GM12878 (cell line): ENCODE results near the gene CTSK. TPM values are rescaled to one million over a fixed set of nuclear protein-coding genes. Genes with fewer than 3 reads are reported as not detected.
A peak's percentile ranks its signal among the peaks of the same experiment; 100 is the strongest.

ENCODE experiments used
- ATAC-seq: fragments of 200-7000 bp; cut with Tn5 transposase; 3 replicates; pipeline ENCODE4 v1.9.1; 2020; ENCODE audit warnings: mild to moderate bottlenecking, moderate library complexity
- BruUV-seq: library from RNA; stranded (reverse); fragments of 400-500 nt; replicated peaks from 2 replicates; lab custom pipeline; 2021; lab: Mats Ljungman, UMichigan
- CTCF ChIA-PET: fragments of 300-600 bp; sonication (Branson Sonifier 250); formaldehyde crosslinking; extraction: SDS; loops from one replicate; lab custom pipeline; 2021; ENCODE audit warnings: inconsistent platforms; lab: Yijun Ruan, JAX
- POLR2A ChIA-PET: fragments of 350-600 bp; formaldehyde crosslinking; extraction: SDS; loops from one replicate; lab custom pipeline; 2021; ENCODE audit warnings: inconsistent platforms; lab: Charles Lee
- RAD21 ChIA-PET: fragments of 300-600 bp; sonication (Branson Sonifier 250); formaldehyde crosslinking; loops from one replicate; lab custom pipeline; 2023; ENCODE audit warnings: antibody characterized with exemption; ENCODE audit not compliant: unreplicated experiment; lab: Charles Lee
- SMC1A ChIA-PET: fragments of 300-600 bp; sonication (Branson Sonifier 250); formaldehyde crosslinking; loops from one replicate; lab custom pipeline; 2023; ENCODE audit not compliant: unreplicated experiment, uncharacterized antibody; lab: Charles Lee
- DNase-seq: peaks from one replicate; pipeline ENCODE4 v3.0.0-alpha.2; 2011; ENCODE audit warnings: low read depth, low spot score
- FAIRE-seq: peaks from 3 replicates; lab custom pipeline; 2011; peaks lifted over from hg19 to GRCh38; lab: Jason Lieb, UNC
- H2AFZ ChIP-seq: 2 replicates; pipeline ENCODE4 v1.6.0; 2011; ENCODE audit warnings: low read depth, low read length, control low read depth; ENCODE audit not compliant: control insufficient read depth
- H3K27ac ChIP-seq: 2 replicates; pipeline ENCODE4 v1.5.1; 2011; ENCODE audit warnings: control low read depth; ENCODE audit not compliant: control insufficient read depth, insufficient read depth
- H3K27me3 ChIP-seq, 2 experiments: replicated peaks in 1 of 2; 2 replicates each; pipeline versions ENCODE4 v1.6.0 to v1.6.1; 2011; ENCODE audit warnings: low read length in 1 of 2; ENCODE audit not compliant: control insufficient read depth in 2 of 2, insufficient read depth in 2 of 2
- H3K36me3 ChIP-seq, 2 experiments: 2 replicates each; pipeline ENCODE4 v1.5.1; 2011; ENCODE audit warnings: low read length in 1 of 2; ENCODE audit not compliant: control insufficient read depth in 2 of 2, insufficient read depth in 2 of 2
- H3K4me1 ChIP-seq: 2 replicates; pipeline ENCODE4 v1.6.1; 2011; ENCODE audit warnings: mild to moderate bottlenecking, low read length, moderate library complexity, mixed read lengths; ENCODE audit not compliant: control insufficient read depth, insufficient read depth
- H3K4me2 ChIP-seq: 2 replicates; pipeline ENCODE4 v1.6.0; 2011; ENCODE audit warnings: control low read depth; ENCODE audit not compliant: control insufficient read depth, insufficient read depth
- H3K4me3 ChIP-seq: fragments of 200-600 bp; sonication (generic); 2 replicates; pipeline ENCODE4 v1.5.1; 2016
- H3K79me2 ChIP-seq: 2 replicates; pipeline ENCODE4 v1.6.0; 2011; ENCODE audit warnings: low read length; ENCODE audit not compliant: control insufficient read depth, insufficient read depth
- H3K9ac ChIP-seq: 2 replicates; pipeline ENCODE4 v1.8.0; 2011; ENCODE audit warnings: low read length, control low read depth, mixed read lengths; ENCODE audit not compliant: control insufficient read depth, insufficient read depth
- H3K9me3 ChIP-seq: replicated peaks from 3 replicates; pipeline ENCODE4 v1.5.1; 2011; ENCODE audit warnings: mild to moderate bottlenecking, low read length; ENCODE audit not compliant: control insufficient read depth, insufficient read depth
- H4K20me1 ChIP-seq: 2 replicates; pipeline ENCODE4 v1.6.0; 2011; ENCODE audit not compliant: control insufficient read depth, insufficient read depth
- CTCF ChIP-seq, 3 experiments: IDR thresholded peaks in 2 of 3; conservative IDR thresholded peaks in 1 of 3; 2 replicates each; pipeline ENCODE4 v1.5.1; 2011; ENCODE audit warnings: low read depth in 3 of 3, low read length in 3 of 3, mild to moderate bottlenecking in 3 of 3, control low read depth in 2 of 3, moderate library complexity in 2 of 3, inconsistent platforms in 1 of 3, mixed read lengths in 1 of 3; ENCODE audit not compliant: control insufficient read depth in 2 of 3, insufficient read depth in 1 of 3; ENCODE audit errors: extremely low read depth in 1 of 3
- ELK1 ChIP-seq: IDR thresholded peaks from 2 replicates; pipeline ENCODE4 v1.6.1; 2012; ENCODE audit warnings: low read depth, low read length, improper control_type of control experiment
- IRF5 ChIP-seq: fragments of 450-650 bp; IDR thresholded peaks from 2 replicates; pipeline ENCODE4 v1.6.1; 2017; ENCODE audit warnings: borderline replicate concordance
- NFYA ChIP-seq: IDR thresholded peaks from 2 replicates; pipeline ENCODE4 v1.6.1; 2011; ENCODE audit warnings: low read depth, mild to moderate bottlenecking, low read length, improper control_type of control experiment, borderline replicate concordance
- RCOR1 ChIP-seq: conservative IDR thresholded peaks from 2 replicates; pipeline ENCODE4 v1.6.1; 2012; ENCODE audit warnings: low read depth, low read length, improper control_type of control experiment
- TCF12 ChIP-seq: IDR thresholded peaks from 2 replicates; pipeline ENCODE4 v1.6.1; 2011; ENCODE audit warnings: low read depth, mild to moderate bottlenecking, low read length
- ZNF217 ChIP-seq: fragments of 450-650 bp; IDR thresholded peaks from 2 replicates; pipeline ENCODE4 v1.6.1; 2017; ENCODE audit warnings: antibody characterized with exemption, mild to moderate bottlenecking
- WGBS: methylation state at CpG from one replicate; pipeline ENCODE4 v1.1.6; 2016; ENCODE audit warnings: low lambda C conversion rate; ENCODE audit not compliant: insufficient replicate concordance, insufficient coverage; ENCODE audit errors: missing lambda C conversion rate; 5-methylcytosine and 5-hydroxymethylcytosine counted together
- in situ Hi-C: fragments of 300-500 bp; cut with MboI; formaldehyde crosslinking; loops from 9 replicates; pipeline ENCODE4 v1.14.3; 2018; ENCODE audit warnings: mixed read lengths
- intact Hi-C: fragments of 100-400 bp; cut with micrococcal nuclease; formaldehyde crosslinking; loops from one replicate; pipeline ENCODE4 v1.14.2; 2022; ENCODE audit not compliant: unreplicated experiment
- polyA plus RNA-seq, 11 experiments: library from polyadenylated mRNA; depleted of rRNA in 4 of 11; unstranded in 6 of 11; stranded (reverse) in 5 of 11; fragments of >200 nt; fragmentation: Nextera tagmentation in 4 of 11; fragmentation: Illumina TruSeq in 1 of 11; extraction: Ambion mirVana in 4 of 11; extraction: Trizol in 1 of 11; gene quantifications; 1 replicate in 1 of 11; 2 replicates in 10 of 11; pipeline versions ENCODE4 v1.2.1 to v1.2.3, GENCODE V29; 2011 to 2016; ENCODE audit warnings: inconsistent platforms in 2 of 11, missing spikeins in 2 of 11, low read depth in 1 of 11
- total RNA-seq, 4 experiments: library from RNA; depleted of rRNA in 3 of 4; stranded (reverse); fragments of >200 nt in 3 of 4; fragmentation: Illumina TruSeq in 1 of 4; extraction: Trizol in 1 of 4; gene quantifications; 2 replicates each; pipeline versions ENCODE4 v1.2.1 to v1.2.3, GENCODE V29; 2013 to 2021

Gene CTSK
- total and polyA plus RNA-seq, 10 of the 15 experiments (the other 5 are each of a cell fraction or from before 2014, with no cell fraction given) = 0.40 to 3.1 (median 0.83) TPM

GRCh38 chr1:150829751-150830150, 21.7 kb upstream of the CTSK start:
- BruUV-seq = no TSS peak
- RAD21 ChIA-PET = no interaction called here

More at GRCh38 chr1:150829751-150830150, 21.7 kb upstream of the CTSK start:
- H3K79me2 ChIP-seq = no peaks in the 10 kb centered on the region
- no peak overlapping the region for H2AFZ ChIP-seq
- no peak overlapping the region for H3K4me2 ChIP-seq
- ChIA-PET POLR2A (no interaction called here), CTCF (no interaction called here)
- 97% methylated on average over 7 of the region's 7 CpGs for WGBS
- H4K20me1 ChIP-seq = no peaks in the 10 kb centered on the region
- no peak for FAIRE-seq
- no peak overlapping the region for H3K4me3 ChIP-seq
- H3K27ac ChIP-seq = no peak overlapping the region
- H3K27me3 ChIP-seq = no peaks in the 10 kb centered on the region
- TF ChIP-seq ZNF217 (no peak), ELK1 (no peak), CTCF (IDR thresholded peaks at IDR 0.05 in 2 of 3, conservative IDR thresholded peaks at IDR 0.05 in 1 of 3; ENCODE audit: control insufficient read depth in 2 of 3, extremely low read depth in 1 of 3, insufficient read depth in 1 of 3, low read depth in 3 of 3, low read length in 3 of 3) (peak in 2 of 3 experiments; percentile 28 to 29; a peak in 2 of 6 replicates), NFYA (no peak), IRF5 (no peak), RCOR1 (no peak), TCF12 (no peak)
- TF ChIP-seq, all 136 proteins: peak for 1
- ATAC-seq = no peak
- no peak overlapping the region for H3K9ac ChIP-seq
- in situ Hi-C loops = no loop called here
- intact Hi-C loops = loop anchor here (10.0 kb wide), 1 partner anchor 95 kb away; the partner anchor contains the start of gene SETDB1
- no peaks in the 10 kb centered on the region for H3K4me1 ChIP-seq
- SMC1A ChIA-PET = interaction anchor here (2.6 kb wide), 1 partner anchor 60 kb away, joined by 5 read pairs; no protein-coding TSS in a partner anchor
- no peaks in the 10 kb centered on the region for H3K9me3 ChIP-seq
- peaks cover 2 to 23% of the 10 kb centered on the region in 2 experiments; a peak in 3 of 4 replicates for H3K36me3 ChIP-seq
- DNase-seq = no peak
